Keratinocyte (primary cell): ENCODE measurements around the gene RFX3.

ENCODE experiments used
- EZH2 ChIP-seq: IDR thresholded peaks from one replicate; pipeline ENCODE4 v1.6.1; 2012; ENCODE audit warnings: inconsistent platforms, mild to moderate bottlenecking, low read length, moderate library complexity
- TF ChIP-seq, protein P1 (sequence below), 3 experiments: IDR thresholded peaks in 1 of 3; conservative IDR thresholded peaks in 1 of 3; optimal IDR thresholded peaks in 1 of 3; 2 replicates in 2 of 3; 3 replicates in 1 of 3; pipeline versions ENCODE3 to v1.5.1; 2011; ENCODE audit warnings: low read length in 3 of 3, mild to moderate bottlenecking in 3 of 3, moderate library complexity in 2 of 3, control low read depth in 1 of 3, inconsistent platforms in 1 of 3; ENCODE audit not compliant: insufficient read depth in 2 of 3; ENCODE audit errors: extremely low read depth in 1 of 3

- TF ChIP-seq, protein P1, sequence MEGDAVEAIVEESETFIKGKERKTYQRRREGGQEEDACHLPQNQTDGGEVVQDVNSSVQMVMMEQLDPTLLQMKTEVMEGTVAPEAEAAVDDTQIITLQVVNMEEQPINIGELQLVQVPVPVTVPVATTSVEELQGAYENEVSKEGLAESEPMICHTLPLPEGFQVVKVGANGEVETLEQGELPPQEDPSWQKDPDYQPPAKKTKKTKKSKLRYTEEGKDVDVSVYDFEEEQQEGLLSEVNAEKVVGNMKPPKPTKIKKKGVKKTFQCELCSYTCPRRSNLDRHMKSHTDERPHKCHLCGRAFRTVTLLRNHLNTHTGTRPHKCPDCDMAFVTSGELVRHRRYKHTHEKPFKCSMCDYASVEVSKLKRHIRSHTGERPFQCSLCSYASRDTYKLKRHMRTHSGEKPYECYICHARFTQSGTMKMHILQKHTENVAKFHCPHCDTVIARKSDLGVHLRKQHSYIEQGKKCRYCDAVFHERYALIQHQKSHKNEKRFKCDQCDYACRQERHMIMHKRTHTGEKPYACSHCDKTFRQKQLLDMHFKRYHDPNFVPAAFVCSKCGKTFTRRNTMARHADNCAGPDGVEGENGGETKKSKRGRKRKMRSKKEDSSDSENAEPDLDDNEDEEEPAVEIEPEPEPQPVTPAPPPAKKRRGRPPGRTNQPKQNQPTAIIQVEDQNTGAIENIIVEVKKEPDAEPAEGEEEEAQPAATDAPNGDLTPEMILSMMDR (optimal IDR thresholded peaks at IDR 0.05 in 1 of 3, IDR thresholded peaks at IDR 0.05 in 1 of 3, conservative IDR thresholded peaks at IDR 0.05 in 1 of 3; ENCODE audit: extremely low read depth in 1 of 3, insufficient read depth in 2 of 3, low read length in 3 of 3) = no peak
- no peak for TF ChIP-seq EZH2
These were observed 6.4 kb upstream of the RFX3 start for GRCh38 chr9:3532158-3532557.
